Daoy (cell line): ENCODE measurements around the gene PPP1R27. TPM values are rescaled to one million over a fixed set of nuclear protein-coding genes. Genes with fewer than 3 reads are reported as not detected.

Experiments
- DNase-seq: peaks from one replicate; pipeline ENCODE4 v3.0.0-alpha.2; 2015; ENCODE audit warnings: low read depth
- total RNA-seq: library from RNA; depleted of rRNA; stranded (reverse); fragments of >200 nt; shearing (Covaris generic); gene quantifications from 2 replicates; pipeline ENCODE4 v1.2.3, GENCODE V29; 2014; rRNA removed

The PPP1R27 gene, protein sequence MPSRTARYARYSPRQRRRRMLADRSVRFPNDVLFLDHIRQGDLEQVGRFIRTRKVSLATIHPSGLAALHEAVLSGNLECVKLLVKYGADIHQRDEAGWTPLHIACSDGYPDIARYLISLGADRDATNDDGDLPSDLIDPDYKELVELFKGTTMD
- total RNA-seq, result not detected in 2 replicates

DNA sequence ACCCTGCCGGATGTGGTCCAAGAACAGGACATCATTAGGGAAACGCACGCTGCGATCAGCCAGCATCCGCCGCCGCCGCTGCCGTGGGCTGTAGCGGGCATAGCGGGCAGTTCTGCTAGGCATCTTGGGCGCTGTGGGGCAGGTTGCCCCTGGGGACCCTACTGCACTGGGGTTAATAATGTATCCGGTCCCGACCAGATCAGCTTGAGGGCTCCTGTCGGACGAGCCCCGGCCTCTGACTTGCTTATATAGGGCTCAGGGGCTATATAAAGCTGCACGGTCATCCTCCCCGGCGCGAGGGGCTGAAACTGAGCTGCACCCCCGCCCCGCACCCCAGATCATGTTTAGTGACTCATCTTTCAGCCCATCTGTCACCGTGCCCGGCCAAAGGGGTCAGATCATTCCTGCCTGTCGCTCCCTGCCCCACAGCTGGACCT, at the start of gene PPP1R27:
TSS of gene PPP1R27 (minus strand) at position 220 of the 437 bp plus-strand sequence. CDS start at position 123, 97 bp downstream.
- no peak for DNase-seq

- DNase-seq, result no peak
Observed at GRCh38 chr17:81884520-81884919, 49.7 kb upstream of the PPP1R27 start.

DNA sequence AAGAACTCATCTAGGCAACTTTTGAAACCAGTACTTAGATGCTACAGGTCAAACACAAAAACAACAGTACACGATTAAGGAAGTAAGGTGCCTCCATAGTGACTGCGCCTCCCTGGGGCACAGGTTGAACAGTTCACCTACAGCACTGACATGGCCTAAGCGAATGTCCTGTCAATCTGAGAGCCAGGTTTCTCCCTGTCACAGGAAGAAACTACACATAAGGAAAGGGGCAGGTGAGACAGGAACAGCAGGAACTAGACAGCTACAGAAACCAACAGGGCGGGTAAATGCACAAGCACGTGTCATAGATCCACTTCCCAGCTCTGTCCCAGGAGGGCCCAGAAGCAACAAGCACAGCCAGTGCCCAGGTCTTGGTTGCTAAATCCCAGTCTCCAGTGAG, 44.3 kb upstream of the PPP1R27 start:
- no peak for DNase-seq

GRCh38 chr17:81878294-81878693, 43.4 kb upstream of the PPP1R27 start:
- DNase-seq, result no peak

GRCh38 chr17:81877569-81877968, 42.7 kb upstream of the PPP1R27 start:
- DNase-seq, result no peak

GRCh38 chr17:81871387-81872230, 36.8 kb upstream of the PPP1R27 start:
- peak; percentile 96 for DNase-seq

- DNase-seq, result no peak
Observed at GRCh38 chr17:81870981-81871386, 36.1 kb upstream of the PPP1R27 start, which contains the start of gene ARHGDIA. ARHGDIA (minus strand) TSS chr17:81871337; CDS start chr17:81869930, 1,407 bp downstream.

DNA sequence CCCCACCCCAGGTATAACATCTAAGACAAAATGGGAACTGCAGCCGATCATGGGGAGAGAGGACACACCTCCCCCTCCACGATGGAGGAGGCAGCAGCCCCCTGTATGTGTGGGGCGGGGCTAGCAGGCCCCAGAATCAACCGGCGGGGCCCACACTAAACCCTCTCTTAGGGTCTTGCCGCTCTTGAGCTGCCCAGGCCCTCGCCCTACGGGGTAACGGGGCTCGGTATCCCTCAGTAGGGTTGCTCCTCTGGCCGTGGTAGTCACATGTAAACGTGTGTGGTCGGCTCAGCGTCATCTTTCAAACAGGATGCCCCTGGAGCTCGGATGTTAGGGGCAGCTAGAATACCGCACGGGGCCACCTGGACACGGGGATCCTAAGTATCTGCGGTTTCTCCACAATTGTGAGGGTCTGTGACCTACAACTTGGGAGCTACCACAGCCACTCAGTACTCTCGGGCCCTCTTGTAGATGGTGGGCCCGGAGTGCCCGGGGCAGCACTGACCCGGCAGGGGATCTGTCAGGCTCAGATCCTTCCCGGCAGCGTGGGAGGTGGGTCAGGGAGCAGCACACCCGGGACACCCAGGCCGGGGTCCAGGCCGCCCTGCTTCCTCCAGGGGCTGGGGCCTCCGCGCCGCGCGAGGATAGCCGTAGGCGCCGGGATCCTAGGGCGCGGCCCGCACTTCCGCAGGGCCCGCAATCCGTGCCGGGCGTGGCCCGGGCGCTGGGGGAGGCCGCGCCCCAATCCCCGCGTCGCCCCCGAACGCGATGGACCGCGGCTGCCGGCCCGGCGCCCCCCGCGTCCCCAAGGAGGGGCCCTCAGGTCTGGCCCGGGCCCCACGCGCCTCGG, 35.5 kb upstream of the PPP1R27 start:
- peak; percentile 71 for DNase-seq

GRCh38 chr17:81869221-81870130, 34.6 kb upstream of the PPP1R27 start:
- peak; percentile 39 for DNase-seq

DNA sequence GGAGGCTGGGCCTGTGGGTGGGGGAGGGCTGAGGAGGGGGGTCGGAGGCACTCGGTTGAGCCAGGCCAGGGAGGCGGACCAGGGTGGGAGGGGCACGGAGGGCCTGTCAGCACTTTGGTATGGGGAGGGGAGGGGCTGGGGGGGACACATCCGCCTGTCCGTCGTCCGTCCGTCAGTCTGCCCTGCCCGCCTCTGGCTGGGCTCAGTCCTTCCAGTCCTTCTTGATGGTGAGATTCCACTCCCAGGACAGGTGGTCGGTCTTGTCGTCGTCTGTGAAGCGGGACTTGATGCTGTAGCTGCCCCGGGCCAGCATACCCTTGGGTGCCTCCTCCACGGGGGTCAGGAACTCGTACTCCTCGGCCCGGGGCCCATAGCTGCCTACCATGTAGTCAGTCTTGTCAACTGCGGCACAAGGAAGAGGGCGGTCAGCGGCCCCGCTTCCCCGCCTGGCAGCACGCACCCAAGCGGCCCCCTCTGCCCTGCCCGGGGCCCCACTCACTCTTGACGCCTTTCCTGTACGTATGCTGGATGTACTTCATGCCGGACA, 33.9 kb upstream of the PPP1R27 start:
- DNase-seq, result peak; percentile 88

DNA sequence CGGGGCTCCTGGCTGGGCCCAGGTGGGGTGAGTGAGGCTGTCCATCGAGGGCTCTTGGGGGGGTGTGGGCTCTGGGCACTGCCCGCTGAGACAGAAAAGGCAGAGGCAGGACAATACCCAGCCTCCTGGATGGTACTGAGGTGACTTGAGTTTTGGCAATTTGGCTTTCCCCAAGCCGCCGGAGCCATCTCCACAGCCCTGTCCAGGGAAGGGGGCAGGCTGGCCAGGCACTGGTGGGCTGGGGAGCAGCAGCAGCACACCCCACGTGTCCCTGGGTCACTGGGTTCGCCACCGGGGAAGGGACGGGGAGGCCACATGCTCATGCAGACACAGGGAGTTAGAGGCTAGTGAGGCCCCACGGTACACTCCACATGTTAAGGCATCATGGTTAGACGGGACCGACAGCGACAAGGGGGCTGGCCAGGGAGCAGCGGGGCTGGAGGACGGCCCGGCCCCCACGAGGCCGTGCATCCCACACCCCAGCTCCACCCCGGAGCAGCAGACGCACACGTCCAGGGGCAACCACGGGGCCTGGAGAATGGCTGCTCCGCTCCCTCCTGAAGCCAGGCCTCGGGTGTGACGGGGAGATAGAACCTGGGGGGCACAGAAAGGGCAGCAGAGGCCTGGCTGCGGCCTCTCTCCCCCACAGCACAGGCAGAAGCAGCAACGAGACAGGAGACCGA, 33.3 kb upstream of the PPP1R27 start:
- peak; percentile 62 for DNase-seq

GRCh38 chr17:81867170-81867990, 32.5 kb upstream of the PPP1R27 start:
- DNase-seq, result peak; percentile 67

DNA sequence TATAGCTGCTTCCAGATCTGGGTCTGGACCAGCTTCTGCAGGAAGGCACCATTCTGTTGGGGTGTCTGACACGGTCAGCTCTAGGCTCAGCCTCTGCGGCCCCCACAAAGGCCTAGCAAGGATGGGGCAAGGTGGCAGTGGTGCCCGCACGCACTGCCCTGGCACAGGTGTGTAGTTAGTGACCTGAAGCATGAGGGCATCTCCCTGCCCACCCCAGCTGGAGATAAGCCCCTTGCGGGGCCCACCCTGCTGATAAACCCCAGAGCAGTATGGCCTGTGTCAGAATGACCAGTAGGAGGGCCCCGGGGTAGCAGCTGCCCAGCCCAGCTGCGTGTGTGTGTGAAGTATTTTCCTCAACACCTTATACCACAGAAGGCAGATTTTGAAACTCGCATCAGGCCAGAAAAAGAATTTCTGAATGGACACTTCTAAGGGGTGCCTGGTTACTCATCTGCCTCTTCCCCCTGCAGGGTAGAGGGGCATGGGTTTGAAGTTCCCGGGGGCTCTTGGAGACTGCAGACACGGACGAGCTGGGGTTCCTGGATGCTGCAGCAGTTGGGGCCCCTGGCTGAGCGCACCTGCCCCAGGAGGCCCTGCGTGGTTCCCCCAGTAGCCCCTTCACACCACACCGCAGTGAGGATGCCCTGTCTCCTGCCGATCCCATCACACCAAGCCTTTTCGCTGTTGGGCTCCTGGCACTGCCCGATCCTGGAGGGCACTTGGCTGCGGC, 31.8 kb upstream of the PPP1R27 start:
- DNase-seq, result no peak

DNA sequence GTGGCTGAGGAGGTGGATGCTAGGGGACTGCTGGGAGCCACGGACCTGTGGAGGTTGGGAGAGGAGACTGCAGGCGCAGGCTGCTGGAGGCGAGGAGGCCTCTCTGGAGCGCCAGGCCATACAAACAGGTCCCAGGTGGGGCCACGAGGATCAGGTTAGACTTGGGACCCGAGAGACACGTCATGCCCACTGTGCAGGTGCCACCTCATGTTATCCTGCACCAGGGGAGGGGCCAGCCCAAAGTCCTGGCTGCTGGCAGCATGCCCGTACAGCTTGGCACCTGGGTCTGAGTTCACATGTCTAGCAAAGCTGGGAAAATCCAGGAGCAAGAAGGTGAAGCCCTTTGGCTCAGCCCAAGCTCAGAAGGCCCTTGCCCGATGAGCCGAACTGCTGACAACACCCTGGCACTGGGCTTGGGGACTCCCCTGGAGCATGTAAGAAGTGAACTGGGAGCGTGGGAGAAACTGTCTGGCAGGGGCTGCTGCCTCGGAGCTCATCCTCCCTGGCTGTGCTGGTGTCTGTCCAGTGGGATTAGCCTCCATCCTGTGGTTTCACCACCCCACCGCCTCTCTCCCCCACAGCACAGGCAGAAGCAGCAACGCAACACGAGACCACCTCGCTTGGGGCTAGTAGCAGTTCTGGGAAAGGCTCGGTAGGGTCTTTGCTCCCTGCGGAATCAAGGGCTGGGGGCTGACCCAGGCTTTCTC, 31.0 kb upstream of the PPP1R27 start:
- DNase-seq, result peak; percentile 36

DNA sequence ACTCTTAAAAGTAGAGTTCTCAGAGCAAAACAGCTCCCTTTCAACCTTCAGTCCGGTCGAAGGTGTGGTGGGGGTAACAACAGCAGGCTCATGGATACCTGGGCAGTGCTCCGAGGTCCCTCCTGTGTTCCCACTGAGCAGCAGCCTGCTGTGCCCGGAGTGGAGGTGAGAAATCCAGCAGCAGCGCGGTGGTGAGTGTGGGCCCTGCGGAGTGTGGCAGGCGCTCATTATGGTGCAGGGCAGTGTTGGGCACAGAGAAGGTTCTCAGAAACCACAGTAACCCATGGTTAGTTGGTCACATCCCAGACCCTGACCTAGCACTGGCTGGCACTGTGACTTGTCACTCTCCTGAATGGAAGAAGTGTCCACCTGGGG, 30.5 kb upstream of the PPP1R27 start:
- DNase-seq, result no peak

DNA sequence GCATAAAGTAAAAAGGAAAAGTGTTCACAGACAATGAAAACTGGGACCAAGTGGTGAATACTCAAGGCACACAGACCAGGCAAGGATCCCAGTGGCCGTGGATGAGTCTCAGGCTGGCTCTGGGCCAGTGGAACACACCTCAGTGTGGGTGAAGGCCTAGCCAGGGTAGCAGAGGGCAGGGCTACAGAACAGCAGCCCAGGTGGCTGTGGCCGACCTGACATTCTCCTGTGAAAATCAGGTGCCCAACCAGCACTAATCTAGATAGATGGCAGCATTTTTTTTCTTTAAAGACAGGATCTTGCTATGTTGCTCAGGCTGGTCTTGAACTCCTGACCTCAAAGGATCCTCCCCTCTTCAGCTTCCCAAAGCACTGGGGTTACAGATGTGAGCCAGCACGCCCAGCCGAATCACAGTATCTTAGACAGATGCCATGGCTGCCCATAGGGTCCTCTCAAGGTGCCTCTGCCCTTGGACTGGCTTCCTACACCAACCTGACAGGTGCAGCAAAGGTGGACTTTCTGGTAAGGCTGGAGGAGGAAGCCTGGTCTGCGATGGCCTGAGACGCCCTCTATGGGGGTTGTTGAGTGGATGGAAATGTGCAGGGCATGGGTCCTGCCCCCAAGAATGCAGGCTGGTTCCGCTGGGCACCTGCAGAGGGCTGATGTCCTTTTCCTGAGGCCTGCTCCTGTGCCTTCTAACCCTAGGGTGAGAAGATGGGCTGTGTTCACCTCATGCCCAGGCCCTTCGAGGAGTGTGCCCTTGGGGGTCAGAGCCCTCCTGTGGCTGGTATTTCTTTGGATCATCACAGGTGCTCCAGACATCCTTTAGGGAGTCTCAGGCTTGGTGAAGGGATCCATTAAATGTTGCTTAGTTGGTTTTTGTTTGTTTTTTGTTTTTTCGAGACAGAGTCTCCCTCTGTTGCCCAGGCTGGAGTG, 29.3 kb upstream of the PPP1R27 start:
- no peak for DNase-seq
